NCI-H1048 (cell line): ENCODE data around the gene VOPP1.

Experiments used
- DNase-seq: peaks from one replicate; lab custom pipeline; 2025; lab: John Stamatoyannopoulos, UW

The VOPP1 gene

GRCh38 chr7:55532150-55532917 lies 40.0 kb downstream of the VOPP1 start:
- DNase-seq, result no peak

GRCh38 chr7:55531536-55531935 lies 40.8 kb downstream of the VOPP1 start:
- DNase-seq, result no peak

GRCh38 chr7:55527307-55527706 lies 45.0 kb downstream of the VOPP1 start:
- no peak for DNase-seq

GRCh38 chr7:55526770-55527169 lies 45.5 kb downstream of the VOPP1 start:
- DNase-seq, result no peak

- DNase-seq, result no peak
These were observed 46.0 kb downstream of the VOPP1 start for GRCh38 chr7:55526329-55526728.

DNA sequence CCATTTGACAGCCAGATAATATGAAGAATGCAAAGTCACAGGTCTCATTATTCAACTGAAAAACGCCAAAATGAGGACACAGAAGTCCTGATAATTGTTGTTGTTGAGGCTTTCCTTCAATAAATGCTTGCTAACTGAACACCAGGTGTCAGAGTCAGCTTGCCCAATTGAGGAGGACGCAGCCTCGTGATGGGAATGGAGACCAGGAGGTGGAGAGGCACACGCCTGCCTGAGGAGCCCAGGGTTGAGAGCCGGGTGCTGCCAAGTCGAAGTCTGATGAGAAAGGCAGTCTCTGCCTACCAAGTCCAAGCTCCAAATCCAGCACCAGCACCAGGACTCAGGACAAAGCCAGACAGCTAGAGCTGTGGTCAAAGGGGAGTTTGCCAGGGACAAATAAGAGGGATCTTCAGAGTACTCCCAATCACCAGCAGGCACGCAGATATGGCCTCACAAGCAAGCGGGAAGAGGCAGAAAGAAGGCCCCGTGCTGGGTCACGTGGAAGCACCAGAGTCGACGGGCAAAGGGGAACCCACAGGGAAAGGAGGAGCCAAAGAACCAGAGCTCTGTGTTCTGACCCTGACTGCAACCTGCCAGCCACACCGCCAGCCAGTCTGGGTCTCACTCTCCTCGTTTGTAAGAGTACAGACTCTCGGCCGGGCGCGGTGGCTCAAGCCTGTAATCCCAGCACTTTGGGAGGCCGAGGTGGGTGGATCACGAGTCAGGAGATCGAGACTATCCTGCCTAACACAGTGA lies 47.6 kb downstream of the VOPP1 start:
- DNase-seq, result no peak

DNA sequence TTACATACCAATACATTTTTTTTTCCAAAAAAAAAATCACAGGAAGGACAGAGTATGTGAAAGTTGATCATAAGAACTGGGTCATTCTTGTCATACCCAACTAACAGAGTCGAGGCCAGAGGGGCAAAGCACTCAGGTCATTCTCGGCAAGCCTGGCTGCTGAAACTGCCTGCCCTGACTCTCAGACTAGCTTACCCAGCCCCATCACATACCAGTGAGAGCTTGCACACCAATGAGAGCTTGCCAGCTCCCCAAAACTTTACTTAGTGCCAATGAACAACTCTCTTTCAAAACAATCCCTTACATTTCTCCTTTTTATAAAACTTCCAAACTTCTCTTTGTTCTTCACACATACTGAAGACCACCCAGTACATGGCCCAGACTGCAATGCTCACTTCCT lies 48.9 kb downstream of the VOPP1 start:
- no peak for DNase-seq

DNA sequence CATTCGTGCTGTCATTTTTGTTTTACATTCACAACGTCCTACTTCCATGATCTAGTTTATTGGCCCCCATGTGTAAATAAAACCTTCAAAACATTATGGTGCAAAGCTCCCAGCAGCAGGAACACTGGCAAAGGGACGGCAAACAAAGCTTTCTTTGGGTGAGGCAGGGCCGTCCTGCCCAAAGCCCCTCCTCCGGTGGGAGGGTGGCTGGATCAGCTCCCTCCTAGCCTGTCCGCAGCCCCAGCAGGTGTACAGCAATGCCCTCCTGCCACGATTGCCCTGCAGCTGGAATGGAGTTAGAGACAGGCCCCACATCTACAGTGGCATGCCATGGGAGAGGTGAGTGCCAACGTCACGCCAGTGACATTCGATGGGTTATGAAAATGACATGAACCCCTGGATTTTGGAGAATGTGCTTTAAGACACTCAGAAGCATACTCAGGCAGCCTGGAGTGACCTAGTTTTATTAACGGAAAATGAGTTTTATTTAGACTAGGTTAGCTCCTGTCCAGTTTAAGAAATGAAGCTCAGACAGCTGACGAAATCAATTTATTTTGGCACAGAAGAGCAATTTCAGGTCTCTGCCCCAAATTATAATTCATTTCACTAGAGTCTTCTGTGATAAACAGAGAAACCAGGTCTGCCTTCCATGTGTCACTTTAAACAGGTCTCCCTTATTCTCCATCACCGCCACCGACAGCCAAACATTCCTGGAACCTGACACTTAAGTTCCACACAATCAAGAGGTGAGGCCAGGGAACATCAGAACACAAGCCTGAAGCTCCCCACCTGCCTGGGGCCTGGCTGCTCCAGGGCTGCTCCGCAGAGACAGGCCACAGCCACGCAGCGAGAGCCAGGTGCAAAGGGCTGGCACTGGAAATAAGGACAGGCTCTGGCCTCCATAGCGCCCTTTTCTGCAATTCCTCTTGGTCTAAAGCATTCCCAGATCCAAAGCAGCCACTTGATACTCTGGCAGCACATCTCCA lies 50.1 kb downstream of the VOPP1 start:
- no peak for DNase-seq

GRCh38 chr7:55521512-55521911 lies 50.8 kb downstream of the VOPP1 start:
- no peak for DNase-seq

- DNase-seq, result no peak
These were observed 51.7 kb downstream of the VOPP1 start for GRCh38 chr7:55520426-55521140.

GRCh38 chr7:55518836-55519235 lies 53.5 kb downstream of the VOPP1 start:
- no peak for DNase-seq

- no peak for DNase-seq
These were observed 54.2 kb downstream of the VOPP1 start for GRCh38 chr7:55517936-55518689.

GRCh38 chr7:55517191-55517633 lies 55.1 kb downstream of the VOPP1 start:
- DNase-seq, result no peak

GRCh38 chr7:55516409-55516808 lies 55.9 kb downstream of the VOPP1 start:
- DNase-seq, result no peak

DNA sequence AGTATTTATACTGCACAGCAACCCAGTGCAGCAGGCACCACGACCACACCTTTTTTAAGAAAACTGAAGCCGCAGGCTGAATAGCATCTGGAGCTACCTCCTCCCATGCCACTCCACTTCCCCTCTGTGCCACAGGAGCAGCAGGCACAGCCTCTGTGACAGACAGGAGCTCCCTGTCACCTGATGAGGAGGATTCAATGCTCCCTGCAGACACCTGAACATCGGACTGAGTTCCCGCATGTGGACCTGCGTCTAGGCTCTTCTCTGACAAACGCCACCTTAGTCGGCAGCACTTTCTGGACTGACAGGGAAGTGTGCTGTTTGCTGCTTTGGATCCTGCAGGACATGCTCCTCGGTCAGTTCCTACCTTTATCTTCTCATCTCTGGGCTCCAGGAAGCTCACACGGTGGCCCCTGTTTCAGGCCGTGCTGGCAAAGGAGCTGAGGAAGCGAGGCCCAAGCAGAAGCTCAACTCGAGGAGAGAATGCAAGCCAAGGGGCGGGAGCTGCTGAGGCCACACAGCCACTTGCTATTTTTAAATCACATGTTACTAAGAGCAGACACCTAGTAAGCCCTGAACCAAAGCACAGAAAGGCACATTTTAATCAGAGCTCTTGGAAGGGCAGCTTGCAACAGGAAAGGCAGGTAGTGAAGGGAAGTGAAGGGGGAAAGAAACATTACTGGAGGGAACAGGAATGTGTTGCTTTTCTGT lies 56.6 kb downstream of the VOPP1 start:
- DNase-seq, result no peak

DNA sequence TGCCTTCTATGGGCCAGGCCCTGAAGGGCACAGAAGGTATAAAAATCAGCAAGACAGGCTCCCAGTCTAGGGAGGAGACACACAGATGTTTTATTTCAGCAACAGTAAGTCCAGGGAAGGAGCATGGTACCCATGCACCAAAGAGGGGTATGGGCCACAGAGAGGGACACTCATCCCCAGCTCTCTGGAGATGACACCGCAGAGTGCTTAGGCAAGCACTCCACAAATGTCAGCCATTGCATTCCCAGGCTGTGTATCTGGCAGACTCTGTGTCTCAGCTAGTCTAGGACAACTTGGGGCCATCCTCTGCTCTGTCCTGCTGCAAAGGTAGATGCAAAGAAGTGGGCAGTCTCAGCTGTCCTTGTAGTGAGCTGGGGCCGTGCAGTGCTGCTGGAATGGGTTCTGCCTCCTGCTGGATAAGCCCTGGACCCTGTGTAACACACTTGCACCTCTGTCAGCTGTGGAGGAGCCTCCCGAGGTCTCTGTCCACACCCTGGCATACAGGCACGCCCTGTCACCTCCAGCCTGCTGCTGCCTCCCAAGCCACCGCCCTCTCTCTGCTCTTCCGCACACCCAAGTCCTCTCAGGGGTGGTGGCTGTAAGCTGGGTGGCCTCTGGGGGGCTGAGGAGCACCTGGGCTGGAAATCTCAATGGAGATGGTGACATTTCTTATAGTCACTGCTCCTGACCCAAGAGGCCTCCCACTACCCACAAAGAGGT lies 57.6 kb downstream of the VOPP1 start:
- DNase-seq, result no peak

- no peak for DNase-seq
These were observed 58.4 kb downstream of the VOPP1 start for GRCh38 chr7:55513868-55514267.

DNA sequence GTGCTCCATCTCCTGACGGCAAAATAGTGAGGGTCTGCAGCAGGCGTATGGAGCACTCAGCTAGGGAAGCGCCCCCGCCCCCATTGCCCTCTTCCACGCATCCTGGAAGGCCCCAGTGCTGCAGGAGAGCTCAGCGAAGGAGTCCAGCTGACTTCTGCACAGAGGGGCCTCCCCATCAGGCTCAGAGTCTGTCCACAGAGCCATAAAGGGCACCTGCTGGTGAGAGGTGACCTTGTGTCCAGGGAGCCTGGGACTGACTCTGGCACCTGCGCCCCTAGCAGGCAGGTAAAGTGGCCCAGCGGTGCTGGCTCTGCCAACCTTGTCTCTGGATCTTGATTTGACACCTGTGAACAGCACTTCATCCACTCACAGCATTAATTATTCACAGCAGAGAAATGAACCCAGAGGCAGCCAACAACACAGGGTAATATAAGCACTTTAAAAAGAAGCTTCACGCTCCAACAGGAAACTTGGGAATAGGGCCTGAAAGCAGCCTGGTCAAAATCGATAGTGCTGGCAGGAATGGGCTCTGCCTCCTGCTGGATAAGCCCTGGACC lies 59.6 kb downstream of the VOPP1 start:
- DNase-seq, result no peak

GRCh38 chr7:55510621-55511020 lies 61.7 kb downstream of the VOPP1 start:
- DNase-seq, result no peak
